ENCODE results near the gene MEG3.

Gene MEG3

DNA sequence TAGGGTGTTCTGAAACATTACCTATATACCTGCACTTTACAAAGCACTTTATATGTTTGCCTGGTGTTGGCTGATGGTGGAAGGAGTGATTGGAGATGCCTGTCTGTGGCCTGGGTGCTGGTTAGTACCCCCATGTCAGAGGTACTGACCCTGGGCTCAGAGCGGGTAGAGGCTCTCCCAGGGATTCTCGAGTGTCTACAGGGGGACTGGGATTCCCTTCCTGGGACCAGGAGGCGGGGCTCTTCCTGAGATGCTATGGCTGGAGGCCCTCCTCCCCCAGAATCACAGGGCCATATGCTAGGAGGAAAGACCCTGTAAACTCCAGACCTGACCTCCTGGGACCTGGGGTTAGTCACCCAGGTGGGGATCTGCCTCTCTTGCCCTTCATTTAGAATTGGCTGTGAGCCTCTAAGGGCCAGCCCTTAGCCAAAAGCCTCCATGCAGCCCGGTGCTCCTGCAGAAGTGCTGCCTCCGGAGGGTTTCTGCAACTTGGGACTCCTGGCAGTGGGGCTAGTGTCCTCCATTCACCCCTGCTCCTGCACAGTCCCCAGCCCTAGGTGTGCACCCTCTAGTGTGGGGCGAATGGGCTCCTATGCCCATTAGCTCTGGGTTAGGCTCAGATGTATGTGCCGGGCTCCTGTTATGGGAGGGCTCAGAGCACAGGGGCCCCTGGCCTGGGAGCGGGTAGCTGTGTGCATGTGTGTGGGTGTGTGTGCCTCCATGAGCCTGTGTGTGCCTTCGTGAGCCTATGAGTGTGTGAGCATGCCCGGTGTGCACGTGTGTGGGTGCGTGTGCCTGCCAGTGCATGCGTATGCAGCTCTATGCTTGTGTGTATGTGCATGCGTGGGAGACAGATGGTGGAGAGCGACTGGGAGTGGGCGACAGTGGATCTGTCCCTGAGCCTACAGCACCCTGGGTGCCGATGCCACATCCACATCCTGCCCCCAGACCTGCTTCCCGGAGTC, 41.0 kb downstream of the MEG3 start:
- CTCF ChIA-PET, result no interaction called here
- no peak for DNase-seq (ENCODE audit: extremely low spot score)
- POLR2A ChIA-PET, result no interaction called here
- TF ChIP-seq L3MBTL2 (conservative IDR thresholded peaks at IDR 0.05), result no peak
- TF ChIP-seq NFRKB (IDR thresholded peaks at IDR 0.05), result no peak
- TF ChIP-seq, protein P1, sequence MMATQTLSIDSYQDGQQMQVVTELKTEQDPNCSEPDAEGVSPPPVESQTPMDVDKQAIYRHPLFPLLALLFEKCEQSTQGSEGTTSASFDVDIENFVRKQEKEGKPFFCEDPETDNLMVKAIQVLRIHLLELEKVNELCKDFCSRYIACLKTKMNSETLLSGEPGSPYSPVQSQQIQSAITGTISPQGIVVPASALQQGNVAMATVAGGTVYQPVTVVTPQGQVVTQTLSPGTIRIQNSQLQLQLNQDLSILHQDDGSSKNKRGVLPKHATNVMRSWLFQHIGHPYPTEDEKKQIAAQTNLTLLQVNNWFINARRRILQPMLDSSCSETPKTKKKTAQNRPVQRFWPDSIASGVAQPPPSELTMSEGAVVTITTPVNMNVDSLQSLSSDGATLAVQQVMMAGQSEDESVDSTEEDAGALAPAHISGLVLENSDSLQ (IDR thresholded peaks at IDR 0.05), result no peak

GRCh38 chr14:100867631-100868315, 41.9 kb downstream of the MEG3 start:
- POLR2A ChIA-PET, result no interaction called here
- TF ChIP-seq, protein P1 (IDR thresholded peaks at IDR 0.05), result no peak
- no peak for TF ChIP-seq LEF1 (IDR thresholded peaks at IDR 0.05; ENCODE audit: borderline replicate concordance)
- TF ChIP-seq L3MBTL2 (conservative IDR thresholded peaks at IDR 0.05), result no peak
- no peak for TF ChIP-seq FOXA1 (IDR thresholded peaks at IDR 0.05)
- no peak for TF ChIP-seq SUZ12 (IDR thresholded peaks at IDR 0.05)
- TF ChIP-seq FOXK2 (IDR thresholded peaks at IDR 0.05), result no peak
- no peak for TF ChIP-seq ELF4 (IDR thresholded peaks at IDR 0.05)
- no peak for TF ChIP-seq HDGF (IDR thresholded peaks at IDR 0.05; ENCODE audit: borderline replicate concordance)
- no peak for TF ChIP-seq ZNF384 (IDR thresholded peaks at IDR 0.05)
- no peak for TF ChIP-seq CTBP1 (IDR thresholded peaks at IDR 0.05; ENCODE audit: borderline replicate concordance)
- no peak for TF ChIP-seq ARNT (IDR thresholded peaks at IDR 0.05)
- TF ChIP-seq TARDBP (IDR thresholded peaks at IDR 0.05), result no peak
- TF ChIP-seq BHLHE40 (IDR thresholded peaks at IDR 0.05; ENCODE audit: borderline replicate concordance), result no peak
- no peak for TF ChIP-seq SP1 (IDR thresholded peaks at IDR 0.05)
- TF ChIP-seq FOXM1 (IDR thresholded peaks at IDR 0.05; ENCODE audit: borderline replicate concordance), result no peak
- no peak for TF ChIP-seq NFRKB (IDR thresholded peaks at IDR 0.05)
- no peak for DNase-seq (ENCODE audit: extremely low spot score)
- CTCF ChIA-PET, result no interaction called here

- TF ChIP-seq LEF1 (IDR thresholded peaks at IDR 0.05; ENCODE audit: borderline replicate concordance) (no peak), TARDBP (IDR thresholded peaks at IDR 0.05) (no peak), SUZ12 (IDR thresholded peaks at IDR 0.05) (no peak), FOXK2 (IDR thresholded peaks at IDR 0.05) (no peak), NFRKB (IDR thresholded peaks at IDR 0.05) (no peak), L3MBTL2 (conservative IDR thresholded peaks at IDR 0.05) (no peak), SP1 (IDR thresholded peaks at IDR 0.05) (no peak), HDGF (IDR thresholded peaks at IDR 0.05; ENCODE audit: borderline replicate concordance) (no peak), BHLHE40 (IDR thresholded peaks at IDR 0.05; ENCODE audit: borderline replicate concordance) (no peak), FOXM1 (IDR thresholded peaks at IDR 0.05; ENCODE audit: borderline replicate concordance) (no peak), ELF4 (IDR thresholded peaks at IDR 0.05) (no peak), ZNF384 (IDR thresholded peaks at IDR 0.05) (no peak), ARNT (IDR thresholded peaks at IDR 0.05) (no peak), FOXA1 (IDR thresholded peaks at IDR 0.05) (no peak), CTBP1 (IDR thresholded peaks at IDR 0.05; ENCODE audit: borderline replicate concordance) (no peak)
- TF ChIP-seq, protein P1 (IDR thresholded peaks at IDR 0.05), result no peak
- ChIA-PET POLR2A (no interaction called here), CTCF (interaction anchor here (0.6 kb wide), 1 partner anchor 57 kb away, joined by 3 read pairs; no protein-coding TSS in a partner anchor)
- no peak for DNase-seq (ENCODE audit: extremely low spot score)
Observed at GRCh38 chr14:100868621-100869370, 42.9 kb downstream of the MEG3 start.

DNA sequence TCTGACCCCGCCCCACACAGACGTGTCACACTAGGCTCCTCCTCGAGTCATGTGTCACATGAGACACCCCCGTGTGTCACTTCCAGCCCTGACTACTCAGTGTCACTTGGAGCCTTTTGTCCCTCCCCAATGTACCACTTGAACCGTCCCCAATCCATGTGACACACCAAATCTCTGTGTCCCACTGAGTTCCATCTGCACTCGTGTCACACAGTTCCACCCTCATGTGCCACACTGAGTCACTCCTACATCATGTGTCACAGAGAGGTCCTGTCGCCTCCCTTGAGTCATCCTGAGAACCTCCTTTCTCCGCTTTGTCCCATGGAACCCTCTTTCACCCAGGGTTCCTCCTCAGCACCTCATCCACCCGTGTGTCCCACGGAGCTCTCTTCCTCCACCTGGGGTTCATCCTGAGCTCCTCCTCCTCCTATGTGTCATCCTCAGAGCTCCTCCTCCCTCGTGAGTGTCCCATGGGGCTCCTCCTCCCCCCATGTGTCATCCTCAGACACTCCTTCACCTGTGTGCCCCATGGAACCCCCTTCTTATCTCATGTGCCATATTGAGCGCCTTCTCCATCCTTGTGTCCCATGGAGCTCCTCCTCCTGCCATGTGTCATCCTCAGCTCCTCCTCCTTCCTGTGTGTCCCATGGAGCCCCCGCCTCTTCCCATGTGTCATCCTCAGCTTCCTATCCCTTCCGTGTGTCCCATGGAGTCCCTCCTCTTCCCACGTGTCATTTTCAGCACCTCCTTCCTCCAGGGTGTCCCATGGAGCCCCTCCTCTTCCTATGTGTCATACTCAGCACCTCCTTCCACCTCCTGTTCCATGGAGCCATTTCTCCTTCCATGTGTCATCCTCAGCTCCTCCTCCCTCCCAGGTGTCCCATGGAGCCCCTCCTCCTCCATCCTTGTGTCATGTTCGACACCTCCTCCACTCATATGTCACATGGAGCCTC, 45.6 kb downstream of the MEG3 start:
- TF ChIP-seq FOXA1 (IDR thresholded peaks at IDR 0.05) (no peak), ELF4 (IDR thresholded peaks at IDR 0.05) (no peak), ARNT (IDR thresholded peaks at IDR 0.05) (no peak), SUZ12 (IDR thresholded peaks at IDR 0.05) (no peak), LEF1 (IDR thresholded peaks at IDR 0.05; ENCODE audit: borderline replicate concordance) (no peak), FOXK2 (IDR thresholded peaks at IDR 0.05) (no peak), BHLHE40 (IDR thresholded peaks at IDR 0.05; ENCODE audit: borderline replicate concordance) (no peak), TARDBP (IDR thresholded peaks at IDR 0.05) (no peak), L3MBTL2 (conservative IDR thresholded peaks at IDR 0.05) (no peak; the same call in 1 of the 2 replicates), FOXM1 (IDR thresholded peaks at IDR 0.05; ENCODE audit: borderline replicate concordance) (no peak), CTBP1 (IDR thresholded peaks at IDR 0.05; ENCODE audit: borderline replicate concordance) (no peak), HDGF (IDR thresholded peaks at IDR 0.05; ENCODE audit: borderline replicate concordance) (no peak), ZNF384 (IDR thresholded peaks at IDR 0.05) (no peak), NFRKB (IDR thresholded peaks at IDR 0.05) (no peak), SP1 (IDR thresholded peaks at IDR 0.05) (no peak)
- TF ChIP-seq, protein P1 (IDR thresholded peaks at IDR 0.05), result no peak
- CTCF ChIA-PET, result no interaction called here
- DNase-seq (ENCODE audit: extremely low spot score), result no peak
- POLR2A ChIA-PET, result no interaction called here

All from HEK293T (cell line).